GM19240 (cell line): ENCODE measurements around the gene PGAM2.

Experiments
- DNase-seq: peaks from one replicate; pipeline ENCODE4 v3.0.0; 2011; ENCODE audit warnings: low spot score; ENCODE audit not compliant: insufficient read length

PGAM2 gene

DNA sequence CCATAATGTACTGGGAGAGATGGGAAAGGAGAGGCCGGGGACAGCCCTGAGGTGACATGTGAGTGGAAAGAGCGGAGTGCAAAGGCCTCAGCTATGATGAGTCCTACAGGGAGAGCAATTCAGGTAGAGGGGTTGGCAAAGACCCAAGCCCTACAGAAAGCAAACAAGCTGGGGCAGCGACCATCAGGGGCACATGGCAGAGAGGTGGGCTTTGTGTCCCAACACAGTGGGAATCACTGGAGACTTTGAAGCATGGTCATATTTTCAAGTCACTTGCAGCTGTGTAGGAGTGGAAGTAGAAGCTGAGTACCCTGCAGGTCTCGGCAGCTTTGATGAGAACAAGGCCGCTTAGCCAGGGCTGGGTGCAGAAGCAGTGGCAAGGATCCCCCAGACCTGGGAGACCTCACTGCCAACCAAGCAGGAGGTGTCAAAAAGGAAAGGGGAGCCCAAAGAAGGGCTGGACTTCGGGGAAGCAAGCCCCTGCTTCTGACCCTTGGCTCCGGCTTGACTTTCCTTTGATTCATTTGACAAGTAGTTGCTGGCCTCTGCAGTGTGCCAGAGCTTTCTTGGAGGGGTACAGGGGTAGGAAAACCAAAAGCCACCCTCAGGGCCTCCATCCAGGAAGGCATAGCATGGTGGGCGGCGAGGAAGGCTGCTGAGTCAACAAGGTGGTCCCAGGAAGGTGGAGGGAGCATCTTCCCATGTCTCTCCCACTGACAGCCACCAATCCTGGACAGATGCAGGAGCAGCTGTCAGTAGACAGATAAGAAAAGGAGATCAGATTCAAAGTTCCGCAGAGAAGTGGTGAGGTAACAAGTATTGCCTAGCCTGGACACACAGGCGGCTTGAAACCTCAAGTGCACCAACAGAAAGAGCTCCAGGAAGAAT is 1.9 kb upstream of the PGAM2 start:
- DNase-seq: no peak

DNA sequence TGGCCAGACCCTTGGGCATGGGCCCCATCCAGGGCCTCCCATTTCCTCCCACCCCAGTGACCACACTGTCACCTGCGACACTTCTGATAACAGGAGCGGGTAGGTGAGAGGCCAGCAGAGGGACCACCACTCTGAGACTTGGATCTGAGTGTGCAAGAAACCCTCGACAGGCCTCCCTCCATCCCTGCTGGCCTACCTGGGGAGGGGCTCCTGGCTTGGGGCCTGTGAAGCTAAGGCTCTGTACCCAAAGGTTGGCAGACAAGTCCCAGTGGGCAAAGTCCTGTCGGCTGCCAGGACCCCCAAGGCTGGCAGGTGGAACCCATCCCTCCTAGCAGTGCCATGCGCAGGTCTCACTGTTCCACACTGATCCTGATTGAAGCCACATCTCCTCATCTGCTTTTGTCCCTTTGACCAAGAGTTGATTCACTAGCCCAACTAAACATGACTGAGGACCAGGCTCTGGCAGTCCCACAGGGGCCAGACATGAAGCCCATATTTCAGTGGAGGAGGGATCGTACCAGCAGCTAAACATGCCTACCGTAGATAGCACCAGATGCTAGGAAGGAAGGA is 1.2 kb upstream of the PGAM2 start:
- no peak for DNase-seq

DNA sequence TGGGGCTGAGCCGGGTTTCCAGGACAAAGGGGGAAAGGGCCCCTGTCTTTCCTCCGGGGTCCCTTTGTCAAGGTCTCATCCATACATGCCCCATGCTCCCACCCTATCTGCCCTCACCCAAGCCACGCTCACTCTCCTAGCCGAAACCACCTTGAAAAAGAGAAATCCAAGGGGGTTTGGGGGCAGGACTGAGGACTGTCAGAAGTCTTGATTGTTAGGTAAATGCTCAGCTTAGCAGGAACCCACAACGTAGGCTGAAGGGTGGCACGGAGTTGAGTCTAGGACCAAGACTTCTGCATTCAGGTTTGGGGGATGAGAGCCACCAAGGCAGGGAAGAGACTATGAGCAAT is 719 bp upstream of the PGAM2 start:
- no peak for DNase-seq

DNA sequence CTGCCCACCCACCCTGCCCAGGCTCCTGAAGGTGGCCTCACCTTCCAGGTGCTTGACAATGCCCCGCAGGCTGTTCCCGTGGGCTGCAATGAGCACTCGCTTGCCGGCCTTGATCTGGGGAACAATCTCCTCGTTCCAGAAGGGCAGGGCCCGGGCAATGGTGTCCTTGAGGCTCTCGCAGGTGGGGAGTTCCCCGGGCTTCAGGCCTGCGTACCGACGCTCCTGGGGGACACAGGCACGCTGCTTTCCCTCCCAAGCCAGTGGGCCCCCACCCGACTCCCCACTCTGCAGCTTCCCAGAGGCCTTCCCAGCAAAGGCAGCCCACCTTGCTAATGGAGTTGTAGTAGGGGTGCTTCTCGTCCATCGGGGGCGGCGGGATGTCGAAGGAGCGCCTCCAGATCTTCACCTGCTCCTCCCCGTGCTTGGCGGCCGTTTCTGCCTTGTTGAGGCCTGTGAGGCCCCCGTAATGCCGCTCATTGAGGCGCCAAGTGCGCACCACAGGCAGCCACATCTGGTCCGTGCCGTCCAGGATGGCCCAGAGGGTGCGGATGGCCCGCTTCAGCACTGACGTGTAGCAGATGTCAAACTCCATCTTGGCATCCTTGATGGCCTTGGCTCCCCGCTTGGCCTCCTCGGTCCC is 456 bp downstream of the PGAM2 start:
- DNase-seq: no peak

DNA sequence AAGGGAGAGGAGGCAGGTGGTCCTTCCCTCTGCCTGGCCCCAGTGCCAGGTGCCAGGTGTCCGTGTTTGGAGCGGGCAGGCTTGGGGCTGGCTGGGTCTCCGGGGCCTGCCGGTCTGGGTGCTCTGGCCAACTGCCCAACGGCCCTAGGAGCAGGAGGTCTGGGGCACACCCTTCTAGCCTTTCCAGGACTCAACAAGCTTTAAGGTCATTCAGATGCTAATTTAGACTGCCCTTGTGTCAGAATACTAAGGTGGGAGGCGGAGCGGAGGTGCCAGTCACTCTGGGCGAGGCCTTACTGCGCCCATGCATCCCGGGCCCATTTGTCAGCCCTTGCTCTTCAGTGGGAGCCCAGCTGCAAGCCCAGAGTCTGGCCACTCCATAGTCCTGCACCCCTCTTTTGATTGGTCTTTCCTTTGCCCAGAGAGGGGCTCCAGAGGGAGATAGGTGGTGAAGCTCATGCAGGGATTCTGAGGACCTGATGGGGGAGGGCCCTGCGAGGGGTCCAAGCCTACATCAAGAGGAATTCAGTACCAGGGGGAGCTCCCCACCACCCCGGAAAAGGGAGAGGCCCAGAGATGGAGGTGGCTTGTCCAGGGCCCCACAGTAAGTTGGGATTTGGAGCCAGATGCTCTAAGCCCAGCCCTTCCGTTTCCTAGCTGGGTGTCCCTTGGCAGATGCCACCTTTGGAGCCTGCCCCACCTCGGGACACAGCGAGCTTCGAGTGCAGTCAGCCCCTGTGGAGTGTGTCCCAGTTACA is 1.3 kb downstream of the PGAM2 start:
- DNase-seq: no peak

DNA sequence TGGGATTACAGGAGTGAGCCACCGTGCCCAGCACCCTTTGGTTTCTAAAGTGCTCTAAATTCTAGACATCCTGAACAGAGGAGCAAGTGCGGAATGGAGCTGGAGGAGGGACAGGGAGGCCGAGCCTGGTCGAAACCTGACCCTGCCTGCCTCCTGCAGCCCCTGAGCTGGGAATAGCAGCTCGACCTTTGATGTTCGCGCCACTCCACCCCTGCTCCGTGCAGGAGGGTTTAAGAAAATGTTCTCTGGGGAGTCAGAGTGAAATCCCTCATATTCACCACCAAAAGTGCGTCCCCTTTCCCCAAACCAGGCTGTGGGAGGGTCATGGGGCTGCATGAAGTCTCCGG is 1.8 kb downstream of the PGAM2 start:
- no peak for DNase-seq

DNA sequence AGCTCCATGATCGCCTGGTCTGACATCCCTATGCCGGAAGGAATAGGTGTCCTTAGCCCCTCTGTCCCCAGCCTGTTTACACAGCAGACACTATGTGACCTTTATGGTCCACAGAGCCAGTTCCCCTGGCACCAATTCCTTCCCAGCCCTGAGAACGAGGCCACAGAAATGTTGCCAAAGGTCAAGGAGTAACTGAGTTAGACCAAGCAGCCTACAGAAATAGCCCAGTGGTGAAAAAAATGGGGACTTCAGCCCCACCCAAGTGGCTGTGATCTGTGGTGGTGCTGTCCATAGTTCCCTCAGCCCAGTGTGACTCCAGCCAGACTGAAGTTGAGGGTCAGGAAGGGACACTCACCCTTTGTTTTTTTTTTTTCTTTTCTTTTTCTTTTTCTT is 2.5 kb downstream of the PGAM2 start:
- no peak for DNase-seq

DNA sequence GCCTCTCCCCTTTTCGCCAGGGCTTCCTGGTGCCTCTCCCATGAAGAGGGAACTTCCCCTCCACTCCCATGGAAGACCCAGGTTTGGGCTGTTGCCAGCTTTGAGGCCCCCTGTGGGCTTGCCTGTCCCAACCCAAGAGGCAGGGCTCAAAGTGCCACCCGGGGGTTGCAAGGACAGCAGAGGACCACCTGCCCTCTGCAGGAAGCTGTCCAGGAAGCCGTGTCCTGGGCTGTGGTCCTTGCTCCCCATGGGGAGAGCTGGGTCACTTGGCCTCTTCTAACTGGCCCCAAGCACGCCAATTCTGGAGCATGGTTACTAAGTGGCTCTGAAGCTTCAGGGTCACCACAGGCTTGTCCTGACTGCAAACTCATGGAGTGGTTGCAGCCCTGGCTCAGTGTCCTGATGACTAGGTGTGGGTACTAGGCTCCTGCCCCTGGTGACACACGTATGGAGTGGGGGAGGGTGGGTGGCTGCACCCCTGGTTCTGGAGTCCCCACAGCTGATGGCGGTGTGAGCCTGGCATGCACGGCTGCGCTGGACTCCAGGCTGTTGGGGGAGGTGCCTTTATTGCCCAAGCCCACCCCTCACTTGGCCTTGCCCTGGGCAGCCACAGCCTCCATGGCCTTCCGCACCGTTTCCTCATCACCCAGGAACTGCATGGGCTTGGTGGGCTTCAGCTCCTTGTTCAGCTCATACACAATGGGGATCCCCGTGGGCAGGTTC is 3.0 kb downstream of the PGAM2 start:
- DNase-seq: no peak

DNA sequence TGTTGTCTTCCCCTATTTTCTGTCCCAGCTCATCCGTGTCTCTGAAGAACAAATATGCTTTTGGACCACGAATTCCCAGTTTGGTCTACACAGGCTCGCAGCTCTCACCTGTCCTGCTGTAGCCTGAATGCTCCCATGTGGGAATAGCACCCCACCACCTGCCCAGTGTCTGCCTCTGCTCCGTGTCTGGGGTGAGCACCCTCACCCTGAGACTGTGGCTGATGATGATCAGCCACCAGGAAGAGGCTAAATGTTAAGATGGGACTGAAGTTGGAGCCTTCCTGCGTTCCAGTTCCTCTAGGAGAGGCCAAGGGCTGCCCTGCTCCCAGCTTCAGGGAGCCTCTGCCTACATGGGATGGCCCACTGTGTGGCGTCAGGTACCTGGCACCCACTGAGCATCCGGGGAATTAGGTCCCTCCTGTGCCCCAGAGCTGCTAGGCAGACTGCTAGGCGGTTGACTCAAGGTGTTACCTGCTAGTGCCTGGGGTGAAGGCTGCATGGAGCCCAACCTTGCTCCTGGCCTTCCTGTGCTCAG is 3.7 kb downstream of the PGAM2 start:
- no peak for DNase-seq

DNA sequence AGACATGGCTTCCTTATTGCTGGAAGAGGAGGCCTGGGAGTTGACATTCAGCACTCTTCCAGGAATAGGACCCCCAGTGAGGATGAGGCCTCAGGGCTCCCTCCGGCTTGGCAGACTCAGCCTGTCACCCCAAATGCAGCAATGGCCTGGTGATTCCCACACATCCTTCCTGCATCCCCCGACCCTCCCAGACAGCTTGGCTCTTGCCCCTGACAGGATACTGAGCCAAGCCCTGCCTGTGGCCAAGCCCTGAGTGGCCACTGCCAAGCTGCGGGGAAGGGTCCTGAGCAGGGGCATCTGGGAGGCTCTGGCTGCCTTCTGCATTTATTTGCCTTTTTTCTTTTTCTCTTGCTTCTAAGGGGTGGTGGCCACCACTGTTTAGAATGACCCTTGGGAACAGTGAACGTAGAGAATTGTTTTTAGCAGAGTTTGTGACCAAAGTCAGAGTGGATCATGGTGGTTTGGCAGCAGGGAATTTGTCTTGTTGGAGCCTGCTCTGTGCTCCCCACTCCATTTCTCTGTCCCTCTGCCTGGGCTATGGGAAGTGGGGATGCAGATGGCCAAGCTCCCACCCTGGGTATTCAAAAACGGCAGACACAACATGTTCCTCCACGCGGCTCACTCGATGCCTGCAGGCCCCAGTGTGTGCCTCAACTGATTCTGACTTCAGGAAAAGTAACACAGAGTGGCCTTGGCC is 4.3 kb downstream of the PGAM2 start:
- DNase-seq: no peak

DNA sequence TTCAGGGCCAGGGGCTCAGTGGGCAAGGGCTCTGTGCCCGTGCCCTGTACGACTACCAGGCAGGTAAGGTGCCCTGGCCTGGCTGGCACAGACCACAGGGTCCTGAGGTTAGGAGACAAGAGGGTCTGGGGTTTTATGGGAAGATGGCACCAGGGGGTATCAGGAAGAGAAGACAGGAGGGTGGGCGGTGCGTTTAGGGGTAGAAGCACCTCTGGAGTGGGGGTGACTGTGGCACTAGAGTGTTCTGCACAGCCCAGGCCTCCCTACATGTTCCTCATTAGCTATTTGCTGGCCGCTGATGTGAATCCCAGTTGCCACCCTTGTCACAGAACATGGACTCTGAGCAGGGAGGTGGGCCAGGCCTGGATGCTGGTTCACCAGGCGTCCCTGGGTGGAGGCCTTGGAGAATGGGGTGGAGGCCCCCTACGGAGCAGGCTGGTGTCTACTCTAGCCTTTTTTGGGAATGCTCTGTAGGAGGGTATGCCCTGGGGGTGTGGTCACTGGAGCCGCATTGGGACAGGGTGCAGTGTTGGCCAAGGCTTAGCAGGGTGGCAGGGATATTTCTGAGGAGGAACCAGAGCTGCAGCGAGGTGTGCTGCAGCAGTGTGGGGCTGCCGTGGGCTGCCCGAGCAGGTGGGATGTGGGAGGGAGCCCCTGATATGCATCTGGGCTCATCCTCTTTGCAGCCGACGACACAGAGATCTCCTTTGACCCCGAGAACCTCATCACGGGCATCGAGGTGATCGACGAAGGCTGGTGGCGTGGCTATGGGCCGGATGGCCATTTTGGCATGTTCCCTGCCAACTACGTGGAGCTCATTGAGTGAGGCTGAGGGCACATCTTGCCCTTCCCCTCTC is 5.0 kb downstream of the PGAM2 start:
- DNase-seq: no peak

DNA sequence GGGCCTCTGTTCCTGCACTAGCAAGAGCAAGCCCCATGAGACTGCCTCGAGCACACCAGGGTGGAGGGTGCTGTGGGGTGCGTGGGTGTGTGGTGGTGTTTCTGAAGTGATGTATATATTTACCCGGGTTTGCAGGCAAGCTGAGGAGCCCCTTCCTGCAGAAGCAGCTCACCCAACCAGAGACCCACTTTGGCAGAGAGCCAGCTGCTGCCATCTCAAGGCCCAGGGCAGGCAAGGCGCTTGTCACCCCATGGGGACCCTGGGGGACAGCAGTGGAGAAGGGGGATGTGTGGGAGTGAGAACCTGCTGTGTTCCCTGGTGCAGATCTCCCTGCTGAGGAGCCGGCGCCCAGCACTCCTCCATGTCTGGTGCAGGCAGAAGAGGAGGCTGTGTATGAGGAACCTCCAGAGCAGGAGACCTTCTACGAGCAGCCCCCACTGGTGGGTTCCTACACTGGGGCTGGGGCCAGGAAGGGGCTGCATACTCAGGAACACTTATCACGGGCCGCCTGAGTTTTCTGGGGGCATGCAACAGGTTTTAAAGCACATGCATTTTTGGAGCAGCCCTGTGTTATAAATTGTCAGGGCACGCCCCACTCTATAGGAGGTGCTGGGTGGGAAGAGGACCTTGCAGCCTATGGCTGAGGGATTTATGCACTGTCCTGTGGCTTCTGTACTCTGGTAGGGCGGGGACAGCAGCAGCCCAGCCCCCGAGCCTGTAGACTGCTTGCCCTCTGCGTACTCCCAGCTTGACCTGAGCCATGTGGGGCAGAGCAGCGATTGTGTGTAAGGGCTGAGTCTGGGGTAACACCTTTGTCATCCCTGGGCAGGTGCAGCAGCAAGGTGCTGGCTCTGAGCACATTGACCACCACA is 5.9 kb downstream of the PGAM2 start:
- DNase-seq: no peak

DNA sequence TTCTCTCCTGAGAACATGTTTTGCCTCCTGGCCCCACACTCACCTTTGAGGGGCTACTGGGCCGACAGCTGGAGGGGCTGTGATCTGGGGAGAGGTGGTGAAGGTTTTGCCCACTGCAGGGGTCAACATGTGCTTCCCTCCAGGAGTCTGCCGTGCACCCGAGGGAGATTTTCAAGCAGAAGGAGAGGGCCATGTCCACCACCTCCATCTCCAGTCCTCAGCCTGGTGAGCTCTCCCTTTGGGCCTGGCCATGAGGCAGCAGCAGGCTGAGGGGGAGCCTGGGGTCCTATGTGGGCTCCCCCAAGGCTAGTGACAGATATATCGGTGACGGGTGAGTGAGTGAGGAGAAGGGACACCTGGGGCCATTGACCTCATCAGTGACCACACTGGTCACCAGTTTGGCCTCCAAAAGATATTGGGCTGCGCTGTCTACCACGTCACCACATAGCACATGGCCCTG is 6.6 kb downstream of the PGAM2 start:
- no peak for DNase-seq

DNA sequence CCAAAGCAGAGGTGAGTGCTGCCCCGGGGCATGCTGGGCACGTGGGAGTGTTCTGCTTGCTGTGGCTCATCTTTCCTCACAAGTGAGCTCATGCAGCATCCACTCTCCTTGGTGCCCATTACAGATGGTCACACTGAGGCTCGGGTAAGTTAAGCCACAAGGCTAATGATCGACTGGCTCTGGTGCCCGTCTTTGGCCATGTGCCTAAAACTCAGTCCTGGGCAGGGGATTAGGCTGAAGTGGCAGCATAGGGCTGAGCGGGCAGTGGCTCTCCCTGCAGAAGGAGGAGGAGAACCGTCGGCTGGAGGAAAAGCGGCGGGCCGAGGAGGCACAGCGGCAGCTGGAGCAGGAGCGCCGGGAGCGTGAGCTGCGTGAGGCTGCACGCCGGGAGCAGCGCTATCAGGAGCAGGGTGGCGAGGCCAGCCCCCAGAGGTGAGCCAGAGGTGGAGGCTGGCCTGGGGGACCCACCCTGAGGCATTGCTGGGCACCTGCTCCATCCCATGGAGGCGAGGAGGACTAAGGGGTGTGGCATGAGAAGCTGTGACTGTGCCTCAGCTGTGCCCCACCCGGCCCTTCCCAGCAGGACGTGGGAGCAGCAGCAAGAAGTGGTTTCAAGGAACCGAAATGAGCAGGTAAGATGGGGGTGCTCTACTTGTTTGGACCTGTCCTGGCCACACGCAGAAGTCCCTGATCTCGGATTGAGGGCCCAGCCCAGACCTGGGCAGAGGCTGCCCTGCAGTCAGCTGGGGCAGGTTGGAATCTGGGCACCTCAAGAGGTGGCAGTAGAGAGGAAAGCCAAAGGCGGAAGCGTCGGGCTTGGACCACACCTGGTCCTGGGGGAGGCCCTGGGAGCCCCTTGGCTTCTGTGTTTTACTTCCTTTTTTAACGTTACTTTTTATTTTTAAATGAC is 7.3 kb downstream of the PGAM2 start:
- no peak for DNase-seq

DNA sequence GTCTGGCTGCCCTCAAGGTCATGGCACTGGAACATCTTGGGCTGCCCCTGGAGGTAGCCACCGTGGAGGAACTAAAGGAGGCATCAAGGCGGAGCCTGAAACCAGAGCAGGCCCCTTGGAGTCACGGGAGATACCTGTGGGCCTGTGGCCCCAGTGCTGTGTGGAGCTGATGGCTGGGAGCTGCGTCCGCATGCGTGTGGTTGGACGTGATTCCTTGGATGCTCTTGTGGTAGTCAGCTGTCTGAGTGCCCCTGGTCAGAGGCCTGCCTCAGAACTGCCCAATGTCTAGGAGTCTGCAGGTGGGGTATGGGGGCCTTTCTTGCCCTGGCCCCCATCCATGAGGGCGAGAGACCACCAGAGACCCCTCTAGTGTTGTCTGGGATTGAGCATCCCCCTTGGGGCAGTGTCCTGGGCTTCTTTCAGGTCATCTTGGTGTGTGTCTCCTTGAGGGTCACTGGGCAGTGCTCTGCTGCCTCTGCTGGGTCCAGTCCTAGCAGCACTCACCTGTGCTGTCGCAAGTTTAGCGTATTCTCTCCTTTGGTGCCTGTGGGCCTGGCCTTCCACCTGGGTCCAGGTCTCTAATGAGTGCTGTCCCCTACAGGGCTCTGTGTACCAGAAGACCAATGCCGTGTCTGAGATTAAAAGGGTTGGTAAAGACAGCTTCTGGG is 8.1 kb downstream of the PGAM2 start:
- DNase-seq: no peak

DNA sequence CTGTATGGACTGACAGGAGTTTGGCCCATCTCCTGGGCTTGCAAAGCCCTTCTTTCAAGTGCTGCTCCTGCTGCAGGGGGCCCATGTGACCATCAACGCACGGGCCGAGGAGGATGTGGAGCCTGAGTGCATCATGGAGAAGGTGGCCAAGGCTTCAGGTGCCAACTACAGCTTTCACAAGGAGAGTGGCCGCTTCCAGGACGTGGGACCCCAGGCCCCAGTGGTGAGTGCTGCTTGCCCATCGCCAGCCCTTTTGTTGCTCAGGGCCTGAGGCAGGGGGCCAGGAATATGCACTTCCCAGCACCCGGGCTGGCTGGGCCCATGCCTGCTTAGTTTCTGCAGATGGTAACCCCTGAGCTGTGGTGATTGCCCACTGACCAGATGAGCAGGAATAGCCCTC is 8.7 kb downstream of the PGAM2 start:
- no peak for DNase-seq

DNA sequence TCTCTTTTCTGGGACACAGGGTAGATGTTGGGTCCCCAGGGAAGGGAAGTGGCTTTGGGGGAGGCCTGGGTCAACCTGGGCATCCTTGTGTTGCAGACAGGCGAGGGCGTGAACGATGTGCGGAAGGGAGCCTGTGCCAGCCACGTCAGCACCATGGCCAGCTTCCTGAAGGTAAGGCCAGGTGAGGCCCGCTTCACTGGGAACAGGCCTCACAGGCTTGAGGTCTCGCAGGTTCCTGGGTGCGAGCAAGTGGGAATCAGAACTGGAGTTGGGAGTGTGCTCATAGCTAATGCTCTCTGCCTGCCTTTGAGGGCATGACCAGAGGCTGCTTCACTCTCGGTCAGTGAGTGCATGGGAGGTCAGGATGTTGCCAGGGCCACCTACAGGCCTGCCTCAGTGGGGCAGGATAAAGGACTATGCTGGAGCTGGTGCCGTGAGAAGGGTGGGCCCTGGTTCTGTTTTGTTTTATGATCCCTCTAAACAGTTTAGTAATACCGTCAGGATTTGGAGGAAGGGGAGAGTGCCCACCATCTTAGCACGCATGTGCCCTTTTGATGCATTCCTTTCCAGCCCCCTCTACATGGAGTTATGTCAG is 12.5 kb downstream of the PGAM2 start:
- no peak for DNase-seq
